GM18498 (cell line): Measurements from ENCODE around the gene CSNK1G3.

Experiments used
- ATAC-seq: cut with Tn5 transposase; IDR thresholded peaks from one replicate; pipeline ENCODE4 v1.9.1; 2021; ENCODE audit warnings: mild to moderate bottlenecking, moderate library complexity; ENCODE audit not compliant: unreplicated experiment

CSNK1G3 gene

DNA sequence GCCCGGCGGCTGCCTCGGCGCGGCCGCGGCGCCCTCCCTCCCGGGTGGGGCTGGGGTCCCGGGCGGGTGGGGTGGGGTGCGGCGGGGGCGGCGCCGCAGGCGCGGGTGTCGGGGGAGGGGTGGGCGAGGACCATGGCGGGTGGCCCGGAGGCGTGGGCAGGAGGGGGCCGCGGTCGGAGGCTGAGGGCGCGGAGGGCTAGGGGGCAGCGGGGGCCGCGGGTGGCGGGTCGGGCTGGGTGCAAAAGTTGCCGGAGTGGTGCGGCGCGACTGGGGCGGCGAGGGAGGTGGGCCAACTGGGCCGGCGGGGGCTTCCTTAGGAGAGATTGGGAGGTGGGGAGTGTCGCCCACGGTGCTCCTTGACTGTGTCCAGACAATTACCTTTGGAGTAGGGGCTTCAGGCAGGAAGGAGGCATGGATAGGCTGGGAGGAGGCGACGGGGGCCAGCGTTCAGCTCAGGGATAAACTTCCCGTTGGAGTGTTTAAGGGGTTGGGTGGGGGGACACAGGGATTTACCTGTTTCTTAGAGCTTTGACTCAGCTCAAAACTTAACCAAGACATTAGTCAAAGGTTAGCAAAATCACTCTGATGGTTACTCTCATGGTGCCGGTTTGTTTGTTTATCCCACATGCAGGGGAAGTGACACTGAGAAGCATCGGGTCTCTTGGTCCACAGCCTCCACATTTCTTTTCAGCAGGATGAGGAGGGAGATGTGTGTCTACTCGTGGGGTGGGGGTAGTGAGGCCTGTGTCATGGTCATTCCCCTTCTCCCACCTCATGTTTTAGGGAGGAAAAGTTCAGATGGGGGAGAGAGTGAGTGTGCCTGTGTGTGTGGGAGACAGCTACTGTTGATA, 859 bp downstream of the CSNK1G3 start:
- peak; percentile 28 for ATAC-seq

DNA sequence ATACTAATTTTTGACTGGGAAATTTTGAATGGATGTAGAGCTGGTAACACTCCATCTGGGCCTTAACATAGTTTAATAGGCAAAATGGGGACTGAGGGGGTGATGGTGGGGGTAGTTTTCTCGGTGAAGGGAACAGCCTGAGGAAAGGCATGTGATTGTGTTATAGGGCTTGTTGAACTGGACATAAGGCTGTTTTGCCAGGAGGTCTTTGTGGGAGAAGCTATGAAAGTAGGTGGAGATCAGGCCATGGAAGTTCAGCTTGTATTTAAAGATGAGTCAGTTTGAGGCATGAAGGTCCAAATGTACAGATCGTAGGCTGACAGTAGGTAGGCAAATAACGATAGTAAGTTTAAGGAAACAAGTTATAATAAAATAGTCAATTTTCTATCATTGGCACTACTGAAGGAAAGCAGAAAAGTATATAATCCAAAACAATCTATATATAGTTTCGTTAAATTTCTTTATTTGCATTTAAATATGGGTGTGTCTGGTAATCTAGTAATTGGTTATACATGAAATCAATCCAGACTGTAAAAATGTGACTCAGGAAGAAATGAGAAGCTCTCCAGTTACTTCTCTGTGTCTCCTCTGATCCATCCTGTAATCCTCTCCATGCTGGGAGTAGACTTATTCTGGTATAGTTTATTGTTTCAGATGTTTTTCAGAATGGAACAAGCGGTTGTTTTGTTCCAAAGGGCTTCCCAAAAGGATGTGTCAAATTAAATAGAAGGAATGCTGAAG, 2.8 kb downstream of the CSNK1G3 start:
- no peak for ATAC-seq

GRCh38 chr5:123515904-123516303, 3.9 kb downstream of the CSNK1G3 start:
- ATAC-seq: no peak

DNA sequence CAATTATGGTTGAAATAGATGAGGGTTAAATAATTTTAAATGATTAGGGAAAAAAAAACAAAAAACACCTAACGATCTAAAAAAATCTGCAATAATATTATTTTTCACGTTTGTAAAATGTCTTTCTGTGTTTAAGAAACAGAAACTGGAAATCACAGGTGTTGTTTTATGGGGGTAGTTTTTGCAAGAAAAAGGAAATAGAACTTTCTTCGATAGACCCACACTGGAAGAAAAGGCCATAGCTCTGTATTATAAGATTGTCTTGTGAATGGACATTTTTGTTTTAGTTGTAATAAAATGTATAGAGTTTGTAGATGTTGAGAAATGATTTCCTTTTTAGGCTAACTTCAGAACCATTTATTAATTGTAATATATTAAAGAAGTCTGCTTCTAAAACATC, 5.5 kb downstream of the CSNK1G3 start:
- no peak for ATAC-seq

GRCh38 chr5:123518111-123518510, 6.1 kb downstream of the CSNK1G3 start:
- ATAC-seq: peak; percentile 34

DNA sequence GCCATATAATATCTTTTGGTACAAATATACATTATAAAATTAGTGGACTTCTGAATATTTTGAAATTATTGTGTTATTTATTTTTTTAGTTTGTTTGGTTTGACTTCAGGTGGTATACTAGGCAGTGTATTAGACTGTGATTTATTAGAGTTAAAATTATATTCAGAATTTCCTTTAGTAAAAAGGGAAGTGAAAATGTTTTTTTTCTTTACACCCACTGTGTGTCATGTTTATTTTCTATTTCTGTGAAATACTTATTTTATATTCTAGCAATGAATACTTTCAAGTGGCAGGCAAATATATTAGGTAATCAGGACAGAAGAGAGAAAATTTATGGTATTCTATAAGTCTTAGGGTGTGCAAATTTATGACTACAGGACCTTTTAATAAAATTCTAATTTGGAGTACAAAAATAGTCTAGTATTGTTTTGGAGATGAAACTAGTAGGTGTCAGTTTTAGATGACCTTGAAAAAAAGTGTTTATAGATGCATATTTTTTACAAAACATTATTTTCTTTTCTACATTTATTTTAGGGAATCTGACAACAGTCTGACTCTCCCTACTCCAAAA, 8.8 kb downstream of the CSNK1G3 start:
- ATAC-seq: peak; percentile 69

GRCh38 chr5:123524146-123524545, 12.2 kb downstream of the CSNK1G3 start:
- ATAC-seq: no peak

- peak; percentile 70 for ATAC-seq
Observed at GRCh38 chr5:123527190-123527589, 15.2 kb downstream of the CSNK1G3 start.

DNA sequence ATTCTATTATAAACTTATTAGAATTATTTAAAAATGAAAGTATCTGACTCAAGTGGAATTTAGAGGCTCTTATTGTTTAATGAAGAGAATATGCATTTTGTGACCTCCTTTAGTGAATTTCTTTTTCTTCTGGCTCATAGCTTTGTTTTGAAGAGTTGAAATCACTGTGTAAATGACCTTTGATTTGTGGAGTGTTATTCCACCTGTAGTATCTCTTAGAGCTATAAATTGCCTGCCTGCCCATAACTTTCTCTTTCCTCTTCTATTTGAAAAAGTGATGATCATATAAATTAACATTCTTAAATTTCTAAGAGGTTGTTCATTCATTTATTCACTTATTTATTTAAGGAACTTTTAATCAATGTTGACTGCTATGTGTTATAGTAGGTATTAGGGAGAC, 16.1 kb downstream of the CSNK1G3 start:
- no peak for ATAC-seq

DNA sequence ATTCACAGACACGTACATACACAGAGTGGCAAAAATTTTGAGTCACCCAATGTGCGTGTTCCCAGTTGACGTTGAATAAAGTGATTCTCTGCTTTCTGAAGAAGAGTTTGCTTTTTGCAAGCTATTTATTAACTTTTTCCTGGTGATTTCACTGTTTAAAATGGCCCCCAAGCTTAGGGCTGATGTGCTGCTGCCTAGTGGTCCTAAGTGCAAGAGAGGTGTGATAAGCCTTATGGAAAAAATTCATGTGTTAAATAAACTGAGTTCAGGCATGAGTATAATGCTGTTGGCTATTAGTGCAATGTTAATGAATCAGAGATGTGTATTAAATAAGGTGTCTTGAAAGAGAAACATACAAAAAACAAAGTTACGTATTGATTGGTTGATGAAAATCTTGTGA, 16.9 kb downstream of the CSNK1G3 start:
- no peak for ATAC-seq

DNA sequence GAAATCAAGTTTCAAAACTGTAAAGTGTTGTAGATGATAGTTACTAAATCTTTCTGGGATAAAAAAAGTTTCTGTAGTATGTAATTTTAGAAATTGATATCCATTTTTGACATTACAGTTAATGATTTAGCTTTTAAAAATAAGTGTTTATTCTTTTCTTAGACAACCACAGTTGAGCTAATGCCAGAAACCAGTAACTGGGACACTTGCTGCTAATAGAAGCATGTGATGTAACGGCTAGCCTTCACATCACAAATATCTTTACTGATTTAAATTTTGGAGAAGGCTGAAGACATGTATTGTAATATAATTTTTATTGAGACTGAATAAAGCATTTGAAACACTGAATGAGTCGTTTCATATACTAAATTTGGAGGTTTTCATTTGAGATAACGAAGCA, 18.8 kb downstream of the CSNK1G3 start:
- no peak for ATAC-seq

- no peak for ATAC-seq
Observed at GRCh38 chr5:123535648-123536047, 23.7 kb downstream of the CSNK1G3 start.

DNA sequence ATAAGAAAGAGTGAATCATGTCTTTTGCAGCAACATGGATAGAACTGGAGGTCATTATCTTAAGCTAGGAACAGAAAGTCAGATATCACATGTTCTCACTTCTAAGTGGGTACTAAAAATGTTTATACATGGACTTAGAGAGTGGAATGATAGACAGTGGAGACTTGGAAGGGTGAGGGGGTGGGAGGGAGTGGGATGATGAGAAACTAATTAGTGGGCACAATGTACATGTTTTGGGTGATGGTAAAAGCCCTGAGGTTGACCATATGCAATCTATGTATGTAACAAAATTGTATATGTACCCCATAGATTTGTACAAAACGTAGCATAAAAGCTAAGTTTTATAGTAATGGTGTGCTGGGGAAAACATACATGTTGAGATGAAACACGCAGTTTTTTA, 25.3 kb downstream of the CSNK1G3 start:
- no peak for ATAC-seq

DNA sequence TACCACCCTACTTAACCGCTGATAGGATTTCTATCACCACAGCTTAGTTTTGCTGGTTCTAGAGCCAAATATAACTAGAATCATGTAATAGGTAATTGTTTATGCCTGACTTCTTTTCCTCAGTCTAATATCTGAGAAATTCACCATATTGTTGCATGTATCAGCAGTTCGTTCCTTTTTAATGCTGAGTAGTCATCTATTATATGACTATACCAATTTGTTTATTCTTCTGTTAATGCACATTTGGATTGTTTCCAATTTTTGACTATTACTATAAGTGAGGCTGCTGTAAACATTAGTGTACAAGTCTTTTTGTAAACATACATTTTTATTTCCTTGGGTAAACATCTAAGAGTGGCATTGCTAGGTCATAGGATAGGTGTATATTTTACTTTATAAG, 25.9 kb downstream of the CSNK1G3 start:
- ATAC-seq: no peak

- ATAC-seq: no peak
Observed at GRCh38 chr5:123538670-123539459, 26.9 kb downstream of the CSNK1G3 start.

DNA sequence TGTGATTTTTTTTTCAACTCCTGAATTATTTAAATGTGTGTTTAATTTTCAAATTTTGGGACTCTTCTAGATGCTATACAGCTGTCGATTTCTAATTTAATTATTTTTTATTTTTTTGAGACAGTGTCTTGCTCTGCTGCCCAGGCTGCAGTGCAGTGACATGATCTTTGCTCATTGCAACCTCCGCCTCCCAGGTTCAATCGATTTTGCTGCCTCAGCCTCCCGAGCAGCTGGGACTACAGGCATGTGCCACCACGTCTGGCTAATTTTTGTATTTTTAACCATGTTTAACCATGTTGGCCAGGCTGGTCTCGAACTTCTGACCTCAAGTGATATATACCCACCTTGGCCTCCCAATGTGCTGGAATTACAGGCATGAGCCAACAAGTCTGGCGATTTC, 28.6 kb downstream of the CSNK1G3 start:
- no peak for ATAC-seq

GRCh38 chr5:123543438-123543837, 31.5 kb downstream of the CSNK1G3 start:
- no peak for ATAC-seq

DNA sequence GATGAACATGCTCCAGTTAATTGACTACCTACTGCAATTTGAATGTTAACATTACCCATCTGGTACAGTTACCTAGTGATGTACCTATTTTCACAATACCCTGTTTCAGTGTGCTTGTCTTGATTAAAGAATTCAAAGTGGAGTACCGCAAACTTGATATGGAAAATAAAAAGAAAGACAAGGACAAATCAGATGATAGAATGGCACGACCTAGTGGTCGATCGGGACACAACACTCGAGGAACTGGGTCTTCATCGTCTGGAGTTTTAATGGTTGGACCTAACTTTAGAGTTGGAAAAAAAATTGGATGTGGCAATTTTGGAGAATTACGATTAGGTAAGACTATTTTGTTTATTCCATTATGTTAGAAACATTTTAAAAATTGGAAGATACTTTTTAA, 33.5 kb downstream of the CSNK1G3 start:
- ATAC-seq: no peak

DNA sequence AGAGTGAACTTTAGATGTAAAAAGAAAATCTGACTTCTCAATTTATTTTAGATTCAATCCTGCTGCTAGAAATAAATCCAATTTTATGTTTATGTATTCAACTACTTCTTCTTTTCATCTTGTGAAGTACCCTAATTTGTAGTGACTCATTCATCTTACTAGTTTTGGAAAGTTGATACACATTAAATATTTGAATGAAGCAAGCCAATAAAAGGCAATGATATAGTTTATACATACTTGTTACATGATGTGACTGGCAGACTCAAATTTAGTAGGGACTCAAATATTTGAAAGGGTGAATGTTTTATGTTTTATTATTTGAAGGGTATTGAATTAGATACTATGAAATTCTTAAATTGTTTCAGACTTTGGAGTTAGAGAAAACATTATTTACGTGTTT, 34.7 kb downstream of the CSNK1G3 start:
- no peak for ATAC-seq

- peak; percentile 99 for ATAC-seq
Observed at GRCh38 chr5:123549256-123549904, 37.4 kb downstream of the CSNK1G3 start.

DNA sequence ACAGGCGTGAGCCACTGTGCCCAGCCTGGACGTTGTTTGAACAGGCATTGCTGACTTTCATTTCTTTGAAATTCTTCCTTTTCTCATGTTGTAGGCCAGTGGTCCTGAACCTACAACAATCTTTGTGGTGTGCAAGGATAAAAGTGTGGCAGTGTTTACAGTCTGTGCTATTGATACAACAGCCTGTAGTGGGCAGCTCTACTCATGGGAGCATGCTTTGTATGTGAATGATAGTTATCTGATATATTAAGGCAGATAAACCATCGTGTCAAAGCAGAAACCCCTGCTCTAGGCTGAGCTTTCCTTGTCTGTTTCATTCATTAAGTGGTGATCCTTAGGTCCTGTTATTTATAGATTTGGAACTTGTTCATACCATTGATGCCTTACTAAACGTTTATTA, 42.6 kb downstream of the CSNK1G3 start:
- no peak for ATAC-seq
